Activated naive CD8-positive, alpha-beta T cell treated with anti-CD3 and anti-CD28 coated beads for 36 hours (primary cell): Measurements from ENCODE around the gene ILF2. TPM values are rescaled to one million over a fixed set of nuclear protein-coding genes. Genes with fewer than 3 reads are reported as not detected.
"Not testable (repeated sequence)": the region's sequence is repeated elsewhere in the genome, so short reads cannot be mapped to it uniquely, and the experiment has no call there.

ENCODE experiments used
- DNase-seq: peaks from one replicate; pipeline ENCODE4 v3.0.0; 2021
- H3K27ac Mint-ChIP-seq: one replicate; pipeline ENCODE4 v1.8.0; 2022; ENCODE audit warnings: mild to moderate bottlenecking, moderate library complexity, mixed read lengths
- H3K27me3 Mint-ChIP-seq: one replicate; pipeline ENCODE4 v1.8.0; 2022; ENCODE audit warnings: mild to moderate bottlenecking, mixed read lengths
- H3K36me3 Mint-ChIP-seq: one replicate; pipeline ENCODE4 v1.8.0; 2021; ENCODE audit warnings: mild to moderate bottlenecking, mixed read lengths
- H3K4me1 Mint-ChIP-seq: one replicate; pipeline ENCODE4 v1.8.0; 2021; ENCODE audit warnings: mixed read lengths
- H3K4me3 Mint-ChIP-seq: one replicate; pipeline ENCODE4 v1.8.0; 2022; ENCODE audit warnings: mild to moderate bottlenecking, moderate library complexity, mixed read lengths
- H3K9me3 Mint-ChIP-seq: one replicate; pipeline ENCODE4 v1.8.0; 2022; ENCODE audit warnings: mixed read lengths
- total RNA-seq, 2 experiments: library from RNA; stranded (reverse); gene quantifications; one replicate each; pipeline ENCODE4 v1.2.3, GENCODE V29; 2021

ILF2 gene
- total RNA-seq, 2 experiments from 2014 or later = 419 to 431 TPM

DNA sequence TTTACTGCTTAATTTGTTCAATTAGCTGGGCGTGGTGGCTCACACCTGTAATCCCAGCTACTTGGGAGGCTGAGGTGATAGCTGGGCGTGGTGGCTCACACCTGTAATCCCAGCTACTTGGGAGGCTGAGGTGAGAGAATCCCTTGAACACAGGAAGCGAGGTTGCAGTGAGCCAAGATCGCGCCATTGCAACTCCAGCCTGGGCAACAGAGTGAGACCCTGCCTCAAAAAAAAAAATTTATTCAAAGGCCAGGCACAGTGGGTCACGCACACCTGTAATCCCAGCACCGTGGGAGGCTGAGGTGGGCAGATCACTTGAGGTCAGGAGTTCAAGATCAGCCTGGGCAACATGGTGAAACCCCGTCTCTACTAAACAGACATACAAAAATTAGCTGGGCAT is 2.1 kb downstream of the ILF2 start:
- H3K4me3 Mint-ChIP-seq, H3K9me3 Mint-ChIP-seq, H3K27me3 Mint-ChIP-seq, DNase-seq: not testable (repeated sequence)
- Mint-ChIP-seq H3K4me1 (peaks cover 33% of the 10 kb centered on the region), H3K27ac (peak overlapping the region; percentile 51), H3K36me3 (peaks cover 59% of the 10 kb centered on the region)

DNA sequence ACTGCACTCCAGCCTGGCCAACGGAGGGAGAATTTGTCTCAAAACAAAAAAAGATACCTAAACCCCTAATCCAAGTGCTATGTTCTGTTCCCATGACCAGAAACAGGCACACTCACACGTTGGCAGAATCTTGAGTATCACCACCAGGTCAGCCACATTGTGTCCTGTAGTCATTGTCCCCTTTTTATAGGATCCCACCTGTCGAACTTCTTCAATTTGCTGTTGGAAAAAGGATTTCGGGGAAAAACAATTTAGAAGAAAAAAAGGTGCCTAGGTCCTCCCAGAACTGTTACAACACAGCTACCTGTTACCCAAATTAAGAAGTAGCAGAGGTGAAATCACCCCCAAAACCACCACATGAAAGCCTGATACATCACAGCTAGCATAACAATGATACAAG is 3.4 kb downstream of the ILF2 start:
- DNase-seq = no peak
- peak overlapping the region; percentile 81 for H3K27ac Mint-ChIP-seq
- H3K4me3 Mint-ChIP-seq = no peak overlapping the region
- H3K36me3 Mint-ChIP-seq = peaks cover 63% of the 10 kb centered on the region
- peaks cover 33% of the 10 kb centered on the region for H3K4me1 Mint-ChIP-seq
- H3K27me3 Mint-ChIP-seq = no peaks in the 10 kb centered on the region
- peaks cover 2% of the 10 kb centered on the region for H3K9me3 Mint-ChIP-seq

DNA sequence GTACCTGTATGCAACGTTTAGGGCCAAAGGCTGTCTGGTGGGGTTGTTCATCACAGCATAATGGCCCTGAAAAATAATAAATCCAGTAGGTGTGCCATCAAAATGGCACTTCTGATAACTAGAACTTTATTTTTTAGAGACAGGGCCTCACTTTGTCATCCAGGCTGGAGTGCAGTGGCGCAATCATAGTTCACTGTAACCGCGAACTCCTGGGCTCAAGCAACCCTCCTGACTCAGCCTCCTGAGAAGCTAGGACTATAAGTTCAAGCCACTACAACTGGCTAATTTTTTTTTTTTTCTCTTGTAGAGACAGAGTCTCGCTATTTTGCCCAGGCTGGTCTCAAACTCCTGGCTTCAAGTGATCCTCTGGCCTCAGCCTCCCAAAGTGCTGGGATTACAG is 7.6 kb downstream of the ILF2 start:
- H3K9me3 Mint-ChIP-seq = no peaks in the 10 kb centered on the region
- H3K4me1 Mint-ChIP-seq = peaks cover 37% of the 10 kb centered on the region
- H3K27me3 Mint-ChIP-seq = no peaks in the 10 kb centered on the region
- no peak overlapping the region for H3K4me3 Mint-ChIP-seq
- peaks cover 47% of the 10 kb centered on the region for H3K36me3 Mint-ChIP-seq
- no peak for DNase-seq
- H3K27ac Mint-ChIP-seq = no peak overlapping the region

DNA sequence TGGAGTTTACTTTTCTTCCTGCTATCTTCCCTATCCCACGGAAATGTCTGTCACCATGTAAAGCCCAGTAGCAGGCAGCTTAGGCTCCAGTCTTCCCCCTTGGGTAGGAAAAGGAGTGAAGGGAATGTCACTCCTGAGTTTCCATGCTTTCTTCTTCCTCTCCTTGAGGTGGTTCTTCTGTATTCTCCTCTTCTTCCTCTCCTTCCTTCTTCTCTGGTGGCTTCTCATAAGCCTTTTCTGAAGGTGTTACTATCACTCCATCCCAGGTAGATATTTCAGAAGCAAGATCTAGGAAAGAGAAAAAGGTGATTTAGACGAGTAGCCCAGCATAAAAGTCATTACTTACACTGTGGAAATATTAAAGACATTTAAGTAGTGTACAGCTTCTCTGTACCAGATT is 8.5 kb downstream of the ILF2 start:
- Mint-ChIP-seq H3K27me3 (no peaks in the 10 kb centered on the region), H3K36me3 (peaks cover 38% of the 10 kb centered on the region), H3K4me1 (peaks cover 29% of the 10 kb centered on the region), H3K4me3 (no peak overlapping the region), H3K9me3 (no peaks in the 10 kb centered on the region), H3K27ac (no peak overlapping the region)
- DNase-seq = no peak

DNA sequence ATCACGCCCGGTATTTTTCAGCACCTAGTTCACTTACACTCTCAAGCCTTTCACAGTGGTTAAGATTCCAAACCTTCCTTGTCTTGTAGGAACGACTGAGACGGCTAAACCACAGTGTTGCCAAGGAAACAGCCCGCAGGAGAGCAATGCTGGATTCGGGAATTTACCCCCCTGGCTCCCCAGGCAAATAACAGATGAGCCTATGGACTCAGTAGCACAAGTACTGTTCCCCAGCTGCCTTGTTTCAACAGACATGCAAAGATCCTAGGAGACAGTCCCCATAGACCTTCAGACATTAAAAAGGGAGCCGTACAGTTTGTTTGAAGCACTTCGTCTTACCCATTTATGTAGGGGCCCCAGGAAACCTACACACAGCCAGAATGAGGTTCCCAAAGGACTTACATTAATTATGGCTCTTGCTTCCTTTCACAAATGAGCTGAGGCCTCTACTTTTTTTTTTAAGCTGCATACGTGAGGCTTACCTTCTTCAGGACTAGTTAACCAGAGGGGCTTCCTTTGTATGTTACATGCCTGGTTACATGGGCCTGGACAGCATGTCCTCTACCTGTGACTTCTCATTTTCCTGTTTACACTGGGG is 9.6 kb downstream of the ILF2 start:
- Mint-ChIP-seq H3K36me3 (peaks cover 29% of the 10 kb centered on the region), H3K27ac (peak overlapping the region; percentile 66), H3K9me3 (no peaks in the 10 kb centered on the region), H3K4me3 (no peak overlapping the region), H3K27me3 (no peaks in the 10 kb centered on the region), H3K4me1 (peaks cover 21% of the 10 kb centered on the region)
- no peak for DNase-seq

DNA sequence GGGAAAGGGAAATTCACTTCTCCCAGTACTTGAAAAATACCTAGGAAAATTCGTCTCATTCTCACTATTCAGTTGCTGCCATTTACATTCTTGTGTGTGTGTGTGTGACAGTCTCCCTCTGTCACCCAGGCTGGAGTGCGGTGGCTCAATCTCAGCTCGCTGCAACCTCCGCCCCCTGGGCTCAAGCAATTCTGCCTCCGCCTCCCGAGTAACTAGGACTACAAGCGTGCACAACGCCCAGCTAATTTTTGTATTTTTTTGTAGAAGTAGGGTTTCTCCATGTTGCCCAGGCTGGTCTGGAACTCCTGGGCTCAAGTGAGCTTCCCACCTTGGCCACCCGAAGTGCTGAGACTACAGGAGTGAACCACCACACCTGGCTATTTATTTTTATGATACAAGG is 11.1 kb downstream of the ILF2 start:
- Mint-ChIP-seq H3K27me3 (no peaks in the 10 kb centered on the region), H3K9me3 (no peaks in the 10 kb centered on the region), H3K4me3 (peak overlapping the region; percentile 98), H3K27ac (peak overlapping the region; percentile 89), H3K36me3 (peaks cover 17% of the 10 kb centered on the region), H3K4me1 (peaks cover 19% of the 10 kb centered on the region)
- DNase-seq = no peak

DNA sequence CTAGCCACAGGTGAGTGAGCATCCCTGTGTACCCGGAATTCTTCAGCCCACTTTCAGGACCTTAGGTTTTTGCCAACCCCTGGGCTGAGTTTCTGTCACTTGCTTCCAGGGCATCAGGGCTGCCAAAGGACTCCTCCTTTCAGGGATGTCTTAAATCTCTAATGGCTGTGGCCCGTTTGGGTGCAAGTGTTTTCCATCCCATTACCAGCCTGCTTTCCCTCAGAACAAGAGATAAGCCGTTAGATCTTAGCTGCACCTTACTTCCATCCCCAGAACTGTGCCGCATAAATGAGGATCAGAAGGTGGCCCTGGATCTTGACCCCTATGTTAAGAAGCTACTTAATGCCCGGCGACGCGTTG is 11.6 kb downstream of the ILF2 start:
- DNase-seq = no peak
- H3K9me3 Mint-ChIP-seq = no peaks in the 10 kb centered on the region
- peaks cover 14% of the 10 kb centered on the region for H3K36me3 Mint-ChIP-seq
- H3K4me3 Mint-ChIP-seq = peak overlapping the region; percentile 98
- H3K27me3 Mint-ChIP-seq = no peaks in the 10 kb centered on the region
- peaks cover 18% of the 10 kb centered on the region for H3K4me1 Mint-ChIP-seq
- H3K27ac Mint-ChIP-seq = peak overlapping the region; percentile 89

DNA sequence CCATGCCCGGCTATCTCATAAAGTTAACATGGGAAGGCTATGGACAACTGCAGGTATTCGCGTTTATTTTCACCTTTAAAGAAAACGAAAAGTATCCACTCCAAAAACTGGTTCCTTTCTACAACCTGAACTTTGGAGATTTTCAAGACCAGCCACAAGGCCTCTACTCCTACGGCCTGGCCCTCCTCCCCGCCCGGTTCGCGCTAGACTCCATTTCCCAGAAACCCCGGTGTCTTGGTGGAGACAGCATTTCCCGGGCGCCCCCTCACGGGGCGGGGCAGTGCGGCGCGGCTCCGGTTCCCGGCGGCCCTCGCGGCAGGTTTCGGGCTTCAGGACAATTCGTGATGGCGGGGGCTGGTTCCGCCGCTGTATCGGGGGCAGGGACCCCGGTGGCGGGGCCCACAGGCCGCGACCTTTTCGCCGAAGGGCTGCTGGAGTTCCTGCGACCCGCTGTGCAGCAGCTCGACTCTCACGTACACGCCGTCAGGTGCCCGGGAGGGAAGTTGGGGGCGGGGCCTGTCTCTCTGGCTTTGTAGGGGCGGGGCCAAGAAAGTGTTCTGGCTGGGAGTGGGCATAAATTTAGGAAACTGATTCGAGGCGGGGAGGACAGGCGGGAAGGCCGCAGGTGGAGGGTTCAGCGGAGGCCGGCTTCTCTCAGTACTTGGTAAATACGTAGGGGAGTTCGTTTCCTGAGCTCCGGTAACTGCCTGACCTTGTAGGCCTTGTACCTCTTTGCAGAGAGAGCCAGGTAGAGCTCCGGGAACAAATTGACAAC is 12.2 kb downstream of the ILF2 start, which contains the start of gene SNAPIN:
Gene SNAPIN, plus strand, starts transcription at position 304 of the 775 bp plus-strand sequence. Its CDS starts 41 bp downstream, at position 345.
- H3K36me3 Mint-ChIP-seq = peaks cover 10% of the 10 kb centered on the region
- peak; percentile 95 for DNase-seq
- peak within 1 kb of the TSS; percentile 89 for H3K27ac Mint-ChIP-seq
- no peaks in the 10 kb centered on the region for H3K9me3 Mint-ChIP-seq
- H3K4me1 Mint-ChIP-seq = peaks cover 18% of the 10 kb centered on the region
- H3K4me3 Mint-ChIP-seq = peak within 1 kb of the TSS; percentile 98
- no peaks in the 10 kb centered on the region for H3K27me3 Mint-ChIP-seq

DNA sequence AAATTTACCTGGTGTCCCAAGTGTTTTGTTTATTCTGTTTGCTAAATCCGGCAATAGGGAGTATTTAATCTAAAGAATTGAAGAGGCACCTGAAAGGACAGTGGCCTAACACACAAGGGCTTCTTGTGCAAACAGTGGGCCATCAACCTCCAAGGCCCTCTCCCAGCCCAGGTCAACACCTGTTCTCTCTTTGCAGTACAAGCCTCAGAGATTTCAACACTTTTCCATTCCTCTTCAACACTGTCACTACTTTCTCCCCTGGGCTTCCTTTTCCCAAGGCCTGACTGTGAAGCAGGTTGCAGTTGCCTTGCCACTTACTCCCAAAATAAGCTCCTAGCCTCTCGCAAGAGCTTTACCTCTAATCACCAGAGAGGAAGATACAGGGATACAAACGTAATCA is 15.5 kb downstream of the ILF2 start:
- H3K27me3 Mint-ChIP-seq = no peaks in the 10 kb centered on the region
- no peak overlapping the region for H3K27ac Mint-ChIP-seq

DNA sequence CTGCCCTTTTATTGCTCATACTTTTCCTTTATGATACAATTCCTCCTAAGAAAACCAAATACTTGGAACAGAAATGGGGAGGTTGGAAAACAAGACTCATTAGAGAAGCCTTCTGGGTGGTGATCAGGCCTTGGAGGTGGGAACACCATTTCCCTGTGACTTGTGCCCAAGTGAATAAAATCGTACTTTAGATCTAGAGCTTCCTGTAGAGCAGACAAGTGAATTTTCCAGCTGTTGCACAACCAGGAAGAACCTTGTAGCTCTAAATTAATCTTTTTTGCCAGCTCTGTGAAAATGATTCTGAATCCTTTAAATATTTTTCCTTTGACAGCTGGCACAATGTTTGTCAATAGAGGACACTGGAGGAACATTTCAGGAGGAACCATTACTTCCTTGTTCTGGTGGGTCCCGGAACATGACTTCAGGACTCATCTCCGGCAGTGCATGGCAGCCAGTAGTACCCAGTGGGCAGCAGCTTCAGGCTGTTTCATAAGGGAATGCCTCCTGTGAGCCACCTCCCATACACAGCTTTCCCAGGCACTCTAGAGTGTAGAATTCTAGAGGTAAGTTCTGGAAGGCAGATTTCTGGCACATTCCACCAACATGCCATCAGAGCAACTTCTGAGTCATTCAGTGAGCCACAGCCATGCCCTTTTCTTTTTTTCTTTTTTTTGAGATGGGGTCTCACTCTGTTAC is 17.8 kb downstream of the ILF2 start:
- Mint-ChIP-seq H3K4me1 (peaks cover 21% of the 10 kb centered on the region), H3K27me3 (no peaks in the 10 kb centered on the region), H3K36me3 (peaks cover under 1% of the 10 kb centered on the region), H3K4me3 (no peak overlapping the region), H3K9me3 (no peaks in the 10 kb centered on the region), H3K27ac (no peak overlapping the region)
- no peak for DNase-seq

More for the DNA sequence above, 15.5 kb downstream of the ILF2 start:
- Mint-ChIP-seq H3K9me3 (no peaks in the 10 kb centered on the region), H3K4me1 (peaks cover 13% of the 10 kb centered on the region), H3K4me3 (no peak overlapping the region), H3K36me3 (no peaks in the 10 kb centered on the region)
- no peak for DNase-seq

DNA sequence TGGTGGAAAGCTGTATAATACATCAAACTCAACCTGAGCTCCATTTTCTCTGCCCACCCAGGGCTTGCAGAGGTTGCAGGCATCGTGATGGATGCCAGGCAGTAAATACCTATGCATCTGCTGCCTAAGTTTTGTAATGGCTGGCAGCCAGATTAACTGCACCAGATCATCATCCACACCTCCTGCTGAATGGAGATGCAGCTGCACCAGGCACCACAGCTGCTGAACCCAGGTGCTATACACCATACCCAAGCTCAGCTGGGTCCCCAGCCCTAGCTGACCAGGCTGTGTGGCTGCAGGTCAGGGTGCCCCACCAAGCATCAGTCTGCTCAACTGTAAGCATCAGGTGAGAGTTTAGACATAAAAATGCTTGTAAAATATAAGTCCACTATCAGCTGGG is 19.0 kb downstream of the ILF2 start:
- DNase-seq = no peak
- Mint-ChIP-seq H3K9me3 (no peaks in the 10 kb centered on the region), H3K36me3 (peaks cover 9% of the 10 kb centered on the region), H3K27ac (no peak overlapping the region), H3K27me3 (no peaks in the 10 kb centered on the region), H3K4me1 (peaks cover 23% of the 10 kb centered on the region), H3K4me3 (no peak overlapping the region)

DNA sequence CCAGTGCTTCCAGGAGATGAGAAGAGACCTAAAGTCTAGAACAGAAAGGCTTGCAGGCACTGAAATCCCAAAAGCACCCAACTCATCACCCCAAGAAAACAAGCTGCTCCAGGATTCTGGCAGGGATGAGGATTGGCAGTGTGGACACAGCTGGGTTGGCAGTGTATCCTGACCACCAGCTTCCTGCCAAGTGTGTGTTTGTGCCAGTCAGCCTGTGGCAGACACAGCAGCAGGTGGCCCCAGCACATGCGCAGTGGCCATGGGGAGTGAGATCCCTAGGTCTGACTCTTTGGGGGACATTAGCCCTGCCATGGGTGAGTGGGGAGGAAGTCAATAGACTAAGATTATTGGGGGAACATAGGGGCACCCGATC is 20.9 kb downstream of the ILF2 start:
- no peak for DNase-seq
- H3K4me1 Mint-ChIP-seq = peaks cover 29% of the 10 kb centered on the region
- peak overlapping the region; percentile 81 for H3K27ac Mint-ChIP-seq
- no peak overlapping the region for H3K4me3 Mint-ChIP-seq
- H3K27me3 Mint-ChIP-seq = no peaks in the 10 kb centered on the region
- H3K9me3 Mint-ChIP-seq = no peaks in the 10 kb centered on the region
- H3K36me3 Mint-ChIP-seq = peaks cover 26% of the 10 kb centered on the region

DNA sequence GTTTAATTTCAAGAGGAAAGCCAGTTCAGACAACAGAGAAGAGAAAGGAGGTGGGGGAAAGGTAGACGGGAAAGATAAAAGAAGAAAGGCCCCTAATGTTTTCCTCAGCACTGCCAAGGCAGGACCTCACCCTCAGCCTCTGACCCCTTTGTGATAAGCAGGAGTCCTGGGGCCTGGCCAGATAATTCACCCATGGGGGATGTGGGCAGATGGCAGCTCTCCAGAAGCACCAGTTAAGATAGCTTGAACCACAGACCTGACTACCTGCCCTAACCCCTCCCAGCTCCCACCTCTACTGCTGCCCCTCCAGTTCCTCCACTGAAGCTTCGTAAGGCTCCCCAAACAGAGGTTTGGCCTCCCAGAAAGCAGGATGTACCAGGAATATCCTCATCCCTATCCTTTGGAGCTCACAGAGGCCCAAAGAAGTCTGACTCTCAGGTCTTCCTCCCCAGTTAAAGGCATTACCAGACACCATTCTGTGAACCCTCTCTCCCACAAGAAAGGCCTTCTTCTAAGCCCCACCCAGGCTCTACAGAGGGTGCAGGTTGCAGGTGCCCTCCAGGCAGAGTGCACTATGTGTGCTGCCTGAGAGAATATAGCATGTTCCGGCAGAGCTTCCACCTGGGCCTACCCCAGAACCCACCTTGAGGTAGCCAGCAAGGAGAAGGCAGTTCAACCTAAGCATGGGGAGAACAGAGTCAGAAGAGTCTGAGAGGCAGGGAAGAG is 21.5 kb downstream of the ILF2 start:
- Mint-ChIP-seq H3K27ac (peak overlapping the region; percentile 81), H3K4me1 (peaks cover 30% of the 10 kb centered on the region), H3K9me3 (no peaks in the 10 kb centered on the region), H3K4me3 (peak overlapping the region; percentile 33), H3K36me3 (peaks cover 30% of the 10 kb centered on the region), H3K27me3 (no peaks in the 10 kb centered on the region)
- no peak for DNase-seq

DNA sequence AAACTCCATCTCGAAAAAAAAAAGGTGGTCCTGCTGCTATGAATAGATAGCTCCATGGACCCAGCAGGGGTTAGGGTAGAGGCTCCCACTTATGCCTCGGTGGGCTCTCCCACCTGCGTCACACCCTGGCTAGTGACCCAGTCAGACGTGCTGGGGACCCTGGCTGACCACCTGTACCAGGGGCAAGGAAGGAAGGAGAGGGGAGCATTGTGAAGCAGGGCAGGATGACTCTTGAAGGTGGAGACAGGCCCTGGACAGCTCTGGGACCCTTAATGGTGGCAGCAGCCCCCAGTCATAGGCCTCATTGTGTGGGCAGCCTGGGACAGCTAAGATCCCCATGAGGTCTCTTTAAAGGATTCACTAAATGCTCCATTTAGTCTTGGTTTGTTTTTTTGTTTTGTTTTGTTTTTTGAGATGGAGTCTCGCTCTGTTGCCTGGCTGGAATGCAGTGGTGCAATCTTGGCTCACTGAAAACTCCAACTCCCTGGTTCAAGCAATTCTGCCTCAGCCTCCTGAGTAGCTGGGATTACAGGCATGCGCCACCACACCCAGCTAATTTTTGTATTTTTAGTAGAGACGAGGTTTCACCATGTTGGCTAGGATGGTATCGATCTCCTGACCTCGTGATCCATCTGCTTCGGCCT is 22.7 kb downstream of the ILF2 start:
- Mint-ChIP-seq H3K36me3 (peaks cover 39% of the 10 kb centered on the region), H3K9me3 (no peaks in the 10 kb centered on the region), H3K4me1 (peaks cover 36% of the 10 kb centered on the region), H3K27me3 (no peaks in the 10 kb centered on the region), H3K27ac (peak overlapping the region; percentile 65), H3K4me3 (no peak overlapping the region)
- no peak for DNase-seq

DNA sequence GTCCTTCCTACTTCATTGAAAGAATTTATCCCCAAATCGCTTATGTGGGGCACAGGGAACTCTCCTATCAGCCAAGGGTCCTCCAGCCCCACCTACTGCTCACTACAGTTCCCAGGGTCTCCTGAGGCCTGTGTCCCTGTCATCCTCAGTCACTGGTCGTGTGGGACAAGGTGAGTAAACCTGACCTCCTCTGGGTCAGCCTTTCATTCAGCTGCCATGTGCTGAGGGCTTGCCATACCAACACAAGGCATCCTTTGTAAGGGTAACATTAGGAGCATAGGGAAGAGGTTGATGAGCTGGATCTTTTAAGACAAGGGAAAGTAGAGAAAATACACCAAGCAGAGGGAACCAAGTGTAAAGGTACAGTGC is 23.5 kb downstream of the ILF2 start:
- no peaks in the 10 kb centered on the region for H3K9me3 Mint-ChIP-seq
- peaks cover 34% of the 10 kb centered on the region for H3K4me1 Mint-ChIP-seq
- no peak for DNase-seq
- no peak overlapping the region for H3K4me3 Mint-ChIP-seq
- H3K36me3 Mint-ChIP-seq = peaks cover 45% of the 10 kb centered on the region
- no peak overlapping the region for H3K27ac Mint-ChIP-seq
- H3K27me3 Mint-ChIP-seq = no peaks in the 10 kb centered on the region
